Dermis blood vessel endothelial cell (primary cell): ENCODE results near the gene KLHL25. TPM values are rescaled to one million over a fixed set of nuclear protein-coding genes. Genes with fewer than 3 reads are reported as not detected.
A peak's percentile ranks its signal among the peaks of the same experiment; 100 is the strongest.

Experiments
- DNase-seq: peaks from one replicate; pipeline ENCODE4 v3.0.0; 2010
- total RNA-seq: library from RNA; depleted of rRNA; stranded (reverse); fragments of >200 nt; gene quantifications from 2 replicates; pipeline ENCODE4 v1.2.3, GENCODE V29; 2014

KLHL25 gene
- total RNA-seq, 1 donor from 2014 or later = 5.4 TPM

GRCh38 chr15:85744579-85744978 is 50.1 kb downstream of the KLHL25 start:
- DNase-seq = no peak

- no peak for DNase-seq
Observed at GRCh38 chr15:85743392-85744055, 51.2 kb downstream of the KLHL25 start.

- no peak for DNase-seq
Observed at GRCh38 chr15:85742186-85742821, 52.4 kb downstream of the KLHL25 start.

GRCh38 chr15:85741662-85742061 is 53.1 kb downstream of the KLHL25 start:
- no peak for DNase-seq

GRCh38 chr15:85741021-85741421 is 53.7 kb downstream of the KLHL25 start:
- DNase-seq = no peak

GRCh38 chr15:85737061-85737460 is 57.7 kb downstream of the KLHL25 start:
- DNase-seq = no peak

GRCh38 chr15:85733416-85733815 is 61.3 kb downstream of the KLHL25 start:
- peak; percentile 21 for DNase-seq

- peak; percentile 81 for DNase-seq
Observed at GRCh38 chr15:85730001-85730820, 64.5 kb downstream of the KLHL25 start.

- no peak for DNase-seq
Observed at GRCh38 chr15:85727068-85727467, 67.7 kb downstream of the KLHL25 start.

- no peak for DNase-seq
Observed at GRCh38 chr15:85726454-85726853, 68.3 kb downstream of the KLHL25 start.

- no peak for DNase-seq
Observed at GRCh38 chr15:85725564-85725963, 69.2 kb downstream of the KLHL25 start.

GRCh38 chr15:85725019-85725418 is 69.7 kb downstream of the KLHL25 start:
- DNase-seq = no peak

- no peak for DNase-seq
Observed at GRCh38 chr15:85723960-85724945, 70.5 kb downstream of the KLHL25 start.

GRCh38 chr15:85722374-85723152 is 72.2 kb downstream of the KLHL25 start:
- no peak for DNase-seq

- DNase-seq = no peak
Observed at GRCh38 chr15:85718981-85719380, 75.7 kb downstream of the KLHL25 start.

GRCh38 chr15:85718271-85718971 is 76.3 kb downstream of the KLHL25 start:
- no peak for DNase-seq

GRCh38 chr15:85717212-85717611 is 77.5 kb downstream of the KLHL25 start:
- DNase-seq = no peak

- no peak for DNase-seq
Observed at GRCh38 chr15:85716261-85716660, 78.5 kb downstream of the KLHL25 start.

- no peak for DNase-seq
Observed at GRCh38 chr15:85711580-85712192, 83.0 kb downstream of the KLHL25 start.

- no peak for DNase-seq
Observed at GRCh38 chr15:85710340-85710842, 84.3 kb downstream of the KLHL25 start.
